Measurements from ENCODE around the gene MRGPRX4.

- TF ChIP-seq CTCF (conservative IDR thresholded peaks at IDR 0.05 in 1 of 2, IDR thresholded peaks at IDR 0.05 in 1 of 2; ENCODE audit: extremely low read depth in 1 of 2, insufficient read depth in 1 of 2, low read depth in 1 of 2, low read length in 2 of 2) (no peak), EZH2 (IDR thresholded peaks at IDR 0.05; ENCODE audit: borderline replicate concordance, low read length) (no peak)
These were observed 709 bp downstream of the MRGPRX4 start for GRCh38 chr11:18173225-18173866.

Data from mammary epithelial cell (primary cell).